Fibroblast of lung (primary cell): ENCODE data around the gene ETV6. TPM values are rescaled to one million over a fixed set of nuclear protein-coding genes. Genes with fewer than 3 reads are reported as not detected.

Experiments
- DNase-seq, 2 donors: peaks; one replicate each; pipeline versions ENCODE4 v3.0.0 to v3.0.0-alpha.2; 2010; ENCODE audit warnings: low read depth in 2 of 2
- H2AFZ ChIP-seq: 2 replicates; pipeline ENCODE4 v1.5.1; 2012; ENCODE audit warnings: low read length, control low read depth, inconsistent platforms
- H3K27ac ChIP-seq: 2 replicates; pipeline ENCODE4 v1.5.1; 2011; ENCODE audit warnings: low read length, control low read depth; ENCODE audit not compliant: insufficient read depth
- H3K27me3 ChIP-seq: 2 replicates; pipeline ENCODE4 v1.5.1; 2011; ENCODE audit warnings: mild to moderate bottlenecking, low read length; ENCODE audit not compliant: control insufficient read depth, insufficient read depth
- H3K36me3 ChIP-seq: 2 replicates; pipeline ENCODE4 v1.5.1; 2011; ENCODE audit warnings: low read length; ENCODE audit not compliant: control insufficient read depth, insufficient read depth
- H3K4me1 ChIP-seq: 2 replicates; pipeline ENCODE4 v1.5.1; 2011; ENCODE audit warnings: low read length; ENCODE audit not compliant: control insufficient read depth, insufficient read depth; ENCODE audit errors: extremely low read depth
- H3K4me2 ChIP-seq: 2 replicates; pipeline ENCODE4 v1.5.1; 2011; ENCODE audit warnings: low read length, control low read depth; ENCODE audit not compliant: insufficient read depth; ENCODE audit errors: extremely low read depth
- H3K4me3 ChIP-seq, 4 experiments: fragments of 200-600 bp in 1 of 4; sonication (generic) in 1 of 4; replicated peaks in 1 of 4; 2 replicates each; pipeline ENCODE4 v1.5.1; 2011 to 2016; ENCODE audit warnings: low read length in 4 of 4, low read depth in 3 of 4, mild to moderate bottlenecking in 3 of 4, control low read depth in 2 of 4, inconsistent platforms in 1 of 4, mixed read lengths in 1 of 4; ENCODE audit not compliant: insufficient read depth in 1 of 4; ENCODE audit errors: control extremely low read depth in 1 of 4
- H3K79me2 ChIP-seq: 2 replicates; pipeline ENCODE4 v1.5.1; 2012; ENCODE audit warnings: mild to moderate bottlenecking, low read length, inconsistent platforms; ENCODE audit not compliant: control insufficient read depth, insufficient read depth
- H3K9ac ChIP-seq: 2 replicates; pipeline ENCODE4 v1.5.1; 2011; ENCODE audit warnings: mild to moderate bottlenecking, low read length, control low read depth; ENCODE audit not compliant: insufficient read depth
- H3K9me3 ChIP-seq: 2 replicates; pipeline ENCODE4 v1.5.1; 2012; ENCODE audit warnings: low read depth, low read length; ENCODE audit not compliant: control insufficient read depth, insufficient read depth
- H4K20me1 ChIP-seq: 2 replicates; pipeline ENCODE4 v1.5.1; 2011; ENCODE audit warnings: low read length; ENCODE audit not compliant: control insufficient read depth, insufficient read depth; ENCODE audit errors: extremely low read depth
- CTCF ChIP-seq, 2 donors: IDR thresholded peaks in 1 of 2; conservative IDR thresholded peaks in 1 of 2; 1 replicate in 1 of 2; 2 replicates in 1 of 2; pipeline ENCODE4 v1.5.1; 2011 to 2012; ENCODE audit warnings: low read length in 2 of 2, control low read depth in 1 of 2, inconsistent platforms in 1 of 2, low read depth in 1 of 2, mild to moderate bottlenecking in 1 of 2
- EZH2 ChIP-seq: IDR thresholded peaks from 2 replicates; pipeline ENCODE4 v1.5.1; 2012; ENCODE audit warnings: low read length, control low read depth, mild to moderate bottlenecking; ENCODE audit errors: missing control alignments
- polyA plus RNA-seq, 2 donors: library from polyadenylated mRNA; depleted of rRNA in 1 of 2; stranded (reverse) in 1 of 2; unstranded in 1 of 2; fragments of >200 nt; gene quantifications; 2 replicates each; pipeline ENCODE4 v1.2.1, GENCODE V29; 2011 to 2012; ENCODE audit warnings: missing spikeins in 1 of 2
- total RNA-seq: library from RNA; depleted of rRNA; stranded (reverse); fragments of >200 nt; gene quantifications from 2 replicates; pipeline ENCODE4 v1.2.1, GENCODE V29; 2014

ETV6 gene
- total and polyA plus RNA-seq, 2 donors (not counting 1 experiment from before 2014, with no cell fraction given) = 4.3 to 8.9 TPM

- Histone ChIP-seq H3K36me3 (no peaks in the 10 kb centered on the region), H3K4me3 (no peak overlapping the region), H3K27ac (no peak overlapping the region), H3K79me2 (no peaks in the 10 kb centered on the region), H3K4me2 (no peak overlapping the region), H3K4me1 (peaks cover 5% of the 10 kb centered on the region), H3K27me3 (no peaks in the 10 kb centered on the region), H3K9me3 (no peaks in the 10 kb centered on the region), H3K9ac (no peak overlapping the region), H4K20me1 (no peaks in the 10 kb centered on the region), H2AFZ (no peak overlapping the region)
- no peak for DNase-seq
- TF ChIP-seq CTCF (conservative IDR thresholded peaks at IDR 0.05 in 1 of 2, IDR thresholded peaks at IDR 0.05 in 1 of 2; ENCODE audit: low read depth in 1 of 2, low read length in 2 of 2) = no peak
- TF ChIP-seq EZH2 = no peak
These were observed 108.6 kb downstream of the ETV6 start for GRCh38 chr12:11758087-11758486.

GRCh38 chr12:11758510-11759493 is 109.3 kb downstream of the ETV6 start:
- Histone ChIP-seq H3K4me1 (peaks cover 9% of the 10 kb centered on the region), H4K20me1 (no peaks in the 10 kb centered on the region), H3K4me3 (no peak overlapping the region), H3K27ac (peak overlapping the region; percentile 31), H3K79me2 (no peaks in the 10 kb centered on the region), H3K27me3 (no peaks in the 10 kb centered on the region), H3K9ac (no peak overlapping the region), H3K9me3 (no peaks in the 10 kb centered on the region), H3K4me2 (no peak overlapping the region), H3K36me3 (no peaks in the 10 kb centered on the region), H2AFZ (peak overlapping the region; percentile 10)
- TF ChIP-seq EZH2 (no peak), CTCF (conservative IDR thresholded peaks at IDR 0.05 in 1 of 2, IDR thresholded peaks at IDR 0.05 in 1 of 2; ENCODE audit: low read depth in 1 of 2, low read length in 2 of 2) (no peak)
- DNase-seq = peak; percentile 33 to 60

GRCh38 chr12:11759494-11759878 is 110.0 kb downstream of the ETV6 start:
- Histone ChIP-seq H3K4me1 (peaks cover 13% of the 10 kb centered on the region), H3K4me2 (no peak overlapping the region), H3K79me2 (no peaks in the 10 kb centered on the region), H3K4me3 (no peak overlapping the region), H2AFZ (no peak overlapping the region), H3K27ac (no peak overlapping the region), H3K9me3 (no peaks in the 10 kb centered on the region), H3K9ac (no peak overlapping the region), H3K36me3 (no peaks in the 10 kb centered on the region), H3K27me3 (no peaks in the 10 kb centered on the region), H4K20me1 (no peaks in the 10 kb centered on the region)
- no peak for TF ChIP-seq CTCF (conservative IDR thresholded peaks at IDR 0.05 in 1 of 2, IDR thresholded peaks at IDR 0.05 in 1 of 2; ENCODE audit: low read depth in 1 of 2, low read length in 2 of 2)
- TF ChIP-seq EZH2 = no peak
- no peak for DNase-seq
